Testis (tissue), 3 donors: ENCODE results near the gene TMEM116. TPM values are rescaled to one million over a fixed set of nuclear protein-coding genes. Genes with fewer than 3 reads are reported as not detected.
"Not testable (repeated sequence)": the region's sequence is repeated elsewhere in the genome, so short reads cannot be mapped to it uniquely, and the experiment has no call there.

Source experiments
- DNase-seq: peaks from one replicate; pipeline ENCODE4 v3.0.0-alpha.2; 2019
- H3K27ac ChIP-seq, 2 donors: fragments of 200-600 bp; sonication (generic); one replicate each; pipeline ENCODE4 v1.5.1; 2019
- H3K27me3 ChIP-seq: fragments of 200-600 bp; sonication (generic); one replicate; pipeline ENCODE4 v1.5.1; 2019
- H3K36me3 ChIP-seq: fragments of 200-600 bp; sonication (generic); one replicate; pipeline ENCODE4 v1.5.1; 2017; ENCODE audit warnings: low read depth; ENCODE audit errors: missing control alignments
- H3K4me1 ChIP-seq: fragments of 200-600 bp; sonication (generic); one replicate; pipeline ENCODE4 v1.5.1; 2019
- H3K4me3 ChIP-seq, 2 donors: fragments of 200-600 bp; sonication (generic); one replicate each; pipeline ENCODE4 v1.5.1; 2017 to 2019
- H3K9me3 ChIP-seq: fragments of 200-600 bp; sonication (generic); one replicate; pipeline ENCODE4 v1.5.1; 2017
- CTCF ChIP-seq, 3 experiments: fragments of 450-650 bp in 2 of 3; fragments of 200-600 bp in 1 of 3; sonication (generic) in 1 of 3; IDR thresholded peaks; one replicate each; pipeline ENCODE4 v1.5.1; 2016 to 2019; ENCODE audit warnings: antibody characterized with exemption in 3 of 3, mild to moderate bottlenecking in 2 of 3, moderate library complexity in 1 of 3
- POLR2A ChIP-seq: fragments of 450-650 bp; IDR thresholded peaks from one replicate; pipeline ENCODE4 v1.6.1; 2017; ENCODE audit warnings: antibody characterized with exemption, mild to moderate bottlenecking, moderate library complexity
- WGBS, 2 donors: methylation state at CpG; one replicate each; pipeline ENCODE4 v1.1.5; 2018; 5-methylcytosine and 5-hydroxymethylcytosine counted together
- intact Hi-C: fragments of 100-400 bp; cut with DNase I; formaldehyde crosslinking; loops from one replicate; pipeline ENCODE4 v1.15.1; 2023; ENCODE audit warnings: low total_unique reads
- polyA plus RNA-seq: library from polyadenylated mRNA; stranded (reverse); fragments of 350-450 nt; fragmentation: Illumina TruSeq; extraction: RNeasy Lipid Tissue Mini Kit (QIAGEN cat#74804); gene quantifications from one replicate; pipeline ENCODE4 v1.2.3, GENCODE V29; 2014; ENCODE audit warnings: low read depth, low replicate concordance; ENCODE audit not compliant: insufficient read depth
- total RNA-seq, 2 donors: library from RNA; depleted of rRNA; stranded (reverse); fragments of >200 nt; gene quantifications; one replicate each; pipeline ENCODE4 v1.2.3, GENCODE V29; 2016

Gene TMEM116
- total and polyA plus RNA-seq, 3 donors from 2014 or later: 38.5 to 106 (median 48.0) TPM

- no peak for TF ChIP-seq CTCF (IDR thresholded peaks at IDR 0.05)
- TF ChIP-seq POLR2A: no peak
- H3K4me3 ChIP-seq: no peak overlapping the region
- 89 to 90% methylated on average over 4 to 8 of the region's 8 CpGs for WGBS, 2 donors
- H3K4me1 ChIP-seq: peaks cover 21% of the 10 kb centered on the region
- no peaks in the 10 kb centered on the region for H3K9me3 ChIP-seq
- no peak overlapping the region for H3K27ac ChIP-seq
- H3K36me3 ChIP-seq: no peaks in the 10 kb centered on the region
- no peak for DNase-seq
- intact Hi-C loops: no loop called here
- H3K27me3 ChIP-seq: no peaks in the 10 kb centered on the region
Observed at GRCh38 chr12:112010415-112011344, 2.3 kb downstream of the TMEM116 start.

- peaks cover 18% of the 10 kb centered on the region for H3K4me1 ChIP-seq
- H3K27me3 ChIP-seq, H3K36me3 ChIP-seq, H3K4me3 ChIP-seq, DNase-seq, intact Hi-C loops, H3K9me3 ChIP-seq, H3K27ac ChIP-seq: not testable (repeated sequence)
- WGBS, 2 donors: 88 to 90% methylated on average over 3 of the region's 3 CpGs
Observed at GRCh38 chr12:112009596-112009995, 3.4 kb downstream of the TMEM116 start.

GRCh38 chr12:112008918-112009317 lies 4.0 kb downstream of the TMEM116 start:
- H3K36me3 ChIP-seq: no peaks in the 10 kb centered on the region
- 78 to 79% methylated on average over 3 of the region's 3 CpGs for WGBS, 2 donors
- H3K27me3 ChIP-seq: no peaks in the 10 kb centered on the region
- H3K4me1 ChIP-seq: peaks cover 13% of the 10 kb centered on the region
- intact Hi-C loops: no loop called here
- TF ChIP-seq POLR2A (no peak), CTCF (IDR thresholded peaks at IDR 0.05) (no peak)
- no peak overlapping the region for H3K4me3 ChIP-seq
- DNase-seq: no peak
- H3K27ac ChIP-seq: no peak overlapping the region
- no peaks in the 10 kb centered on the region for H3K9me3 ChIP-seq

DNA sequence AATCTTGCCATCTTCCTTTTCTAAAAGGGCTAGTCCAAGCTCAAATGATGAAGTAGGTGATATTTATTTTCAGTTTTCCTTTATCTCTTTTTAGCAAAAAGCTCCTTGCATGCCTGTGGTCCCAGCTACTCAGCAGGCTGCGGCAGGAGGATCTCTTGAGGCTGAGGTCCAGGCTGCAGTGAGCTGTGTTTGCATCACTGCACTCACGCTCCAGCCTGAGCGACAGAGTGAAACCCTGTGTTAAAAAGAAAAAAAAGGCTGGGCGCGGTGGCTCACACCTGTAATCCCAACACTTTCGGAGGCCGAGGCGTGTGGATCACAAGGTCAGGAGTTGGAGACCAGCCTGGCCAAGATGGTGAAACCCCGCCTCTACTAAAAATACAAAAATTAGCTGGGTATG lies 5.0 kb downstream of the TMEM116 start:
- 91 to 93% methylated on average over 9 of the region's 9 CpGs for WGBS, 2 donors
- H3K9me3 ChIP-seq: no peaks in the 10 kb centered on the region
- H3K4me3 ChIP-seq: no peak overlapping the region
- TF ChIP-seq POLR2A (no peak), CTCF (IDR thresholded peaks at IDR 0.05) (no peak)
- H3K27me3 ChIP-seq: no peaks in the 10 kb centered on the region
- H3K36me3 ChIP-seq: no peaks in the 10 kb centered on the region
- intact Hi-C loops: no loop called here
- peaks cover 13% of the 10 kb centered on the region for H3K4me1 ChIP-seq
- DNase-seq: no peak
- no peak overlapping the region for H3K27ac ChIP-seq

GRCh38 chr12:112005419-112006395 lies 7.3 kb downstream of the TMEM116 start:
- H3K9me3 ChIP-seq: no peaks in the 10 kb centered on the region
- H3K36me3 ChIP-seq: no peaks in the 10 kb centered on the region
- intact Hi-C loops: no loop called here
- H3K4me1 ChIP-seq: peaks cover 3% of the 10 kb centered on the region
- H3K4me3 ChIP-seq: no peak overlapping the region
- no peaks in the 10 kb centered on the region for H3K27me3 ChIP-seq
- H3K27ac ChIP-seq: no peak overlapping the region
- 84 to 89% methylated on average over 6 of the region's 6 CpGs for WGBS, 2 donors
- no peak for DNase-seq
- TF ChIP-seq CTCF (IDR thresholded peaks at IDR 0.05) (no peak), POLR2A (no peak)
